A172 (cell line): ENCODE data around the gene JAG2. TPM values are rescaled to one million over a fixed set of nuclear protein-coding genes. Genes with fewer than 3 reads are reported as not detected.

Experiments used
- DNase-seq: peaks from one replicate; pipeline ENCODE4 v3.0.0-alpha.2; 2015; ENCODE audit warnings: low spot score
- total RNA-seq: library from RNA; depleted of rRNA; stranded (reverse); fragments of >200 nt; shearing (Covaris generic); gene quantifications from 2 replicates; pipeline ENCODE4 v1.2.3, GENCODE V29; 2014

JAG2 gene
- total RNA-seq, 1 experiment from 2014 or later: 6.5 TPM

DNA sequence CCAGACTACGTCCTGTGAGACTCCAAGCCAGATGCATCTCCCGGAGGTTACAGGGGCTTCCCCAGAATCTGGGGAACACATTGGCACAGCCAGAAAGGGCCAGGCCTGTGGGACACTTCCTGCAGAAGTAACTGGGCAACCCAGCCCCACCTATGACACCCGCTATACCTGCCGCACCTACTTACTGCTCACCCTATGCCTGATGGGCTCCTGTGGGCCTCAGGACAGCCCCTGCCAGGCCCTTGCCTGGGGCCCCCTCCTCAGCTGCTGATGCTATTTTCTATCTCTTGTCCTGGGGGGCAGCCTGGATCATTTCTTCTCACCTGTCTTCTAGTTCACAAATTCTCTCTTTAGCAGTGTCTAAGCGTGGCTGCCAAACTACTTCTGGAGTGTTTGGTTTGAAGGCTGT is 28.7 kb downstream of the JAG2 start:
- DNase-seq: no peak

GRCh38 chr14:105139212-105139825 is 29.3 kb downstream of the JAG2 start:
- no peak for DNase-seq

- no peak for DNase-seq
Measured at GRCh38 chr14:105138551-105139111, 29.9 kb downstream of the JAG2 start.

- DNase-seq: no peak
Measured at GRCh38 chr14:105138021-105138541, 30.5 kb downstream of the JAG2 start.

GRCh38 chr14:105137481-105138020 is 31.0 kb downstream of the JAG2 start:
- DNase-seq: no peak

DNA sequence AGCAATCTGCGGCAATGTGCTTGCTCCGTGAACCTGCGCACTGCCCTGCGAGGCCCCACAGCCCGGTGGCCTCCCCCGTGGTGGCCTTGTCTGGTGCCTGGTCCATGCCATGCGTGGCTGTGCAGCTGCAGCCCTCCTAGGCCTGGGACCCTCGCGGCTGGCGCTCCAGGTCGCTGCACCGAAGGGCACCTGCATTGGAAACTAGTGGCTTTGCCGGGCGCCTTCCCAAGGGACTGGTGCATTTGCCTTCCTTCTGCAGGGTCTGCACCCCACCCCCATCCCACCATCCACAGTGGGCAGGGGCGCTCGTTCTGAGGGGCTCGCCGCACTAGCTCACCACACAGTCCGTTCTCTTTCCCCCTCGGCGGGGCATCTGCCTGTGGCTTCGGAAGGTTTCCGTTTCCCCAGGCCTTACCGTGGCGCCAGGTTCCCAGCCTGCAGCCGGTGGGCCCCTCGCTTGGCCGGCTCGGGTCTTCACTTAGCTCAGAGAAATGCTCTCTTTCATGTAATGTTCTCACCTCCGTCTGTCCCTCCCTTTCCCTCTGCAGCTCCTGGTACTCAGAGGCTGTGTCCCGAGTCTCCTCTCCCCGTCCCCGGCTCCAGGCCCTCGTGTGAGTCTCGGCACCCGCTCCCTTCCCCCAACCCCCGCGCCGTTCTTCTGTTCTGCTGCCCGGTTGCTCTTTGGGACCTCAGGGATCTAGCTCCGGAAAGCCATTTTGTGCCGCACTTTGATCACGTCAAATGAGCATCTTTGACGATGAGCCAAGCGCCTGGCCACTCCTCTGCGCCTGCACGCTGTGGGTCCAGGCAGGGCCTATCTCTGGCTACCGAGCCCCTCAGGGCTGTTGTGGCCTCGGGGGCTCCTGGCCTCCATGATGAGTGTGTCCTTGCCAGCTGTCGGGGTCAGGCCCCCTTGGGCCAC is 31.9 kb downstream of the JAG2 start:
- no peak for DNase-seq

- no peak for DNase-seq
Measured at GRCh38 chr14:105135700-105136395, 32.7 kb downstream of the JAG2 start.

GRCh38 chr14:105132921-105133654 is 35.5 kb downstream of the JAG2 start:
- DNase-seq: no peak

- no peak for DNase-seq
Measured at GRCh38 chr14:105131241-105131640, 37.3 kb downstream of the JAG2 start.

GRCh38 chr14:105128059-105128458 is 40.5 kb downstream of the JAG2 start:
- peak; percentile 34 for DNase-seq

GRCh38 chr14:105126981-105127329 is 41.6 kb downstream of the JAG2 start:
- DNase-seq: no peak

GRCh38 chr14:105126126-105126980 is 42.2 kb downstream of the JAG2 start:
- DNase-seq: no peak

DNA sequence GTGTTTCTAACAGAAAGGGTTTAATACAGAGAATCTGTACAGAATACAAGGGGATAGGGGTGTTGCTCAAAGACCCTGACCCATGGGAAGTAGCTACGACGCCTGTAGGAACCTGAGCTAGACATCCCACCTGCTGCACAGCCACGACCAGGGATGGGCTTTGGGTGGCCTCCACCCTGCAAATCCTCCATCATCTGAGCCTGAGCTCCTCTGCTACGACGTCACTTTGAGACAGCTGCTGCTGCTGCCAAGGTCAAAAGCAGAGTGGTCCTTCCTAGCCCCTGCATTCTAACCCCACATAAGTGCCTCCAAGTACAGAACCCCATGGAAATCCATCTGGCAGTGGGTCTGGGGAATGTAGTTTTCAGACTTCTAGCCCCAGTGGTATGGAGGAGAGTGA is 43.8 kb downstream of the JAG2 start:
- no peak for DNase-seq

- no peak for DNase-seq
Measured at GRCh38 chr14:105123981-105124765, 44.4 kb downstream of the JAG2 start.

DNA sequence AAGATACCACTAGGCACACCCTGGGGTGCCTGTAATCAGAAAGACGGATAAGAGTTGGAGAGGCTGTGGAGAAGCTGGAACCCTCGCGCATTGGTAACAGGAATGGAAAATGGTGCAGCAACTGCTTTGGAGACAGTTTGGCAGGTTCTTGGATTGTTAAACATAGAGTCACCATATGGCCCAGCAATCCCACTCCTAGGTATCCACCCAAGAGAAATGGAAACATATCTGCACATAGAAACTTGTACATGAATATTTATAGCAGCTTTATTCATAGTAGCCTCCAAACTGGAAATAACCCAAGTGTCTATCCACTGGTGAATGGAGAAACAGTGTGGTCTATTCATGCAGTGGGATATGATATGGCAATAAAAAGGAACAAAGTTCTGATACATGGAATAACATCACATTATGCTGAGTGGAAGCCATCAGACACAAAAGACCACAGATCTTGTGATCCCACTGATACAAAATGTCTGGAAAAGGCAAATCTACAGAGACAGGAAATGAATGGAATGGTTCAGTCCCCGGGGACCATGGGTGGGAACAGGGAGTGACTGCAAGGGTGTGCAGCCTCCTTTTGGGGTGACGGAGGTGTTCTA is 45.4 kb downstream of the JAG2 start:
- DNase-seq: no peak

GRCh38 chr14:105120056-105120455 is 48.5 kb downstream of the JAG2 start:
- no peak for DNase-seq

DNA sequence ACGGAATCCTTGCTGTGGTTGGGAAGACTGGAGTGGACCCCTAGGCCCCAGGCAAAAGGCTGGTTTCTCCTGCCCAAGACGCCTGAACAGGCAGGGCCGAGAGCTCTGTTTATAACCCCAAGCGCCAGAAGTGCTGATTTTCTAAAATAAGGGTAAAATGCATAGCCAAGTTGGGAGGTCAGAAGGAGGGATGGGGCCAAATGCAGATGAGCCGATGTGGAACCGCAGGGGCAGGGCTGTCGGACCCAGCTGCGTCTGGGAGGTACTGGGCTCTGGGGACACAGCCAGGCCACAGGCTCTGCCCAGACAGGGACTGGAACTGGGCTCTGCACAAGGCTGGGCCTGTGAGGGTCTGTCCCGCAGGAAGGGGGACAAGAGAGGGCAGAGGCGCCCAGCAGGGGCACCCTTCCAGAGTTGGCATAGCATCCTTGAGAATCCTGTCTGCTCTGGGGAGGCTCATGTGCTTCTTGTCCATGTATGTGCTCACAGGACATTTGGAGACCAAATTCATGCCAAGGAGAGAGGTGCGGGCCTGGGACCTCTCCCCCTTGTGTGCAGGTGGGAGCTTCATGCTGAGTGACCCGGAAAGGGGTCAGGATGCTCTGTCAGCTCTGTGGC is 49.1 kb downstream of the JAG2 start:
- DNase-seq: no peak

DNA sequence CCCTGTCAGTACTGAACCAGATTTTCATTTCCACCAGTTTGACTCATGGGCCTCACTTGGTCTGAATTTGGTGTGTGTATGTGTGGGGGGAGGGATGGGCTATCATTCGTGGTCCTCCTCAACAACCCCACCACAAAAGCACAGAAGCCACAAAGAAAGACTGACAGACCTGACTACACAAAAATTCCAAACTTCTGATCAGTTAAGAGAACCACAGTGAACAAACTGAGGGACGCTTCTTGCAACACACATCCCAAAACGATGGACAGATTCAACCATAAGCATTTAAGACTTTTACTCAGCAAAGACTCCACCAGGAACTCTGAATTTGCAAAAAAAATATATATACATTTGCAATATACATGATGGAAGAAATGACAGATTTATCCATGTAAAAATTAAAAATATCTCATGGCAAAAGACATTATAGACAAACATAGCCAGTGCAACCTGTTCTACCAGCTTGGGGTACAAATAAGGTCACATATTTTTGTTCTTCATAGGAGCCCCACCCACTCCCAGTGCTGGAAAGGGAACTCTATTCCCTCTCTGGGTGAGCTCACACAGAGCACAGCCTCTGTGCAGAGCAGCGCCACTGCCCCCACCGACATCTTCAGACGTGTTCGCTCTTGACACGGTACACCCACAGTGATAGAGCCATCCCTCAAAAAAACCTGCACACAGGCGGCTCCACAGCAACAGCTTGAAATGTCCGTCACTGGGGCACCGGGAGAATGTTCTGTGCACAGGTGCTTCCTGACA is 49.7 kb downstream of the JAG2 start:
- no peak for DNase-seq
